HUES64 (cell line): ENCODE results near the gene ACTG2.
"Not testable (repeated sequence)": the region's sequence is repeated elsewhere in the genome, so short reads cannot be mapped to it uniquely, and the experiment has no call there.

ENCODE experiments used
- H3K27ac ChIP-seq: 2 replicates; pipeline ENCODE4 v1.7.0; 2013; ENCODE audit warnings: low read depth, low read length, inconsistent platforms
- H3K27me3 ChIP-seq: 2 replicates; pipeline ENCODE4 v1.6.1; 2013; ENCODE audit warnings: mild to moderate bottlenecking, low read length; ENCODE audit not compliant: insufficient read depth
- H3K36me3 ChIP-seq: 2 replicates; pipeline ENCODE4 v1.6.1; 2013; ENCODE audit warnings: mild to moderate bottlenecking, low read length; ENCODE audit not compliant: insufficient read depth
- H3K4me1 ChIP-seq: 2 replicates; pipeline ENCODE4 v1.6.1; 2013; ENCODE audit warnings: mild to moderate bottlenecking, low read length, moderate library complexity; ENCODE audit not compliant: insufficient read depth
- H3K4me3 ChIP-seq: 2 replicates; pipeline ENCODE4 v1.5.1; 2013; ENCODE audit warnings: mild to moderate bottlenecking, low read length, moderate library complexity
- H3K9ac ChIP-seq: 2 replicates; pipeline ENCODE4 v1.6.1; 2013; ENCODE audit warnings: mild to moderate bottlenecking, low read depth, low read length
- H3K9me3 ChIP-seq: 2 replicates; pipeline ENCODE4 v1.6.1; 2013; ENCODE audit warnings: low read depth, low read length; ENCODE audit not compliant: insufficient read depth
- WGBS: fragments of 150-250, 120-280 bp; methylation state at CpG from one replicate; pipeline ENCODE4 v1.1.7; 2013; ENCODE audit warnings: missing lambda C conversion rate; 5-methylcytosine and 5-hydroxymethylcytosine counted together

The ACTG2 gene

GRCh38 chr2:73894475-73894850 is 1.7 kb downstream of the ACTG2 start:
- H3K27me3 ChIP-seq = no peaks in the 10 kb centered on the region
- H3K4me3 ChIP-seq = no peak overlapping the region
- no peak overlapping the region for H3K27ac ChIP-seq
- H3K9ac ChIP-seq = no peak overlapping the region
- H3K9me3 ChIP-seq = no peaks in the 10 kb centered on the region
- peaks cover 3% of the 10 kb centered on the region; the same call in 1 of the 2 replicates for H3K4me1 ChIP-seq
- no peaks in the 10 kb centered on the region for H3K36me3 ChIP-seq
- WGBS = 97% methylated on average over 2 of the region's 2 CpGs

- H3K9ac ChIP-seq = no peak overlapping the region
- H3K27me3 ChIP-seq = no peaks in the 10 kb centered on the region
- WGBS = 94% methylated on average over 6 of the region's 6 CpGs
These were observed 2.1 kb downstream of the ACTG2 start for GRCh38 chr2:73894877-73895276.

GRCh38 chr2:73895473-73895872 is 2.7 kb downstream of the ACTG2 start:
- no peaks in the 10 kb centered on the region for H3K36me3 ChIP-seq
- peaks cover 3% of the 10 kb centered on the region; the same call in 1 of the 2 replicates for H3K4me1 ChIP-seq
- no peak overlapping the region for H3K4me3 ChIP-seq
- no peaks in the 10 kb centered on the region for H3K9me3 ChIP-seq
- no peaks in the 10 kb centered on the region for H3K27me3 ChIP-seq
- 84% methylated on average over 8 of the region's 9 CpGs for WGBS
- H3K9ac ChIP-seq = no peak overlapping the region
- H3K27ac ChIP-seq = no peak overlapping the region

More at GRCh38 chr2:73894877-73895276, 2.1 kb downstream of the ACTG2 start:
- no peak overlapping the region for H3K4me3 ChIP-seq
- no peaks in the 10 kb centered on the region for H3K36me3 ChIP-seq
- no peak overlapping the region for H3K27ac ChIP-seq
- H3K4me1 ChIP-seq = peaks cover 3% of the 10 kb centered on the region; the same call in 1 of the 2 replicates
- H3K9me3 ChIP-seq = no peaks in the 10 kb centered on the region

GRCh38 chr2:73896362-73897239 is 3.8 kb downstream of the ACTG2 start:
- Histone ChIP-seq H3K27me3 (no peaks in the 10 kb centered on the region), H3K36me3 (no peaks in the 10 kb centered on the region), H3K4me1 (peaks cover 3% of the 10 kb centered on the region; the same call in 1 of the 2 replicates), H3K9me3 (no peaks in the 10 kb centered on the region), H3K4me3 (no peak overlapping the region), H3K9ac (no peak overlapping the region), H3K27ac (no peak overlapping the region)
- 79% methylated on average over 15 of the region's 15 CpGs for WGBS

- WGBS = 75% methylated on average over 4 of the region's 4 CpGs
- no peaks in the 10 kb centered on the region for H3K36me3 ChIP-seq
- H3K9me3 ChIP-seq = no peaks in the 10 kb centered on the region
- no peak overlapping the region for H3K27ac ChIP-seq
- peaks cover 3% of the 10 kb centered on the region; the same call in 1 of the 2 replicates for H3K4me1 ChIP-seq
- H3K9ac ChIP-seq = no peak overlapping the region
- H3K4me3 ChIP-seq = no peak overlapping the region
- H3K27me3 ChIP-seq = no peaks in the 10 kb centered on the region
These were observed 4.4 kb downstream of the ACTG2 start for GRCh38 chr2:73897240-73897583.

GRCh38 chr2:73897934-73898333 is 5.1 kb downstream of the ACTG2 start:
- Histone ChIP-seq H3K4me1 (peaks cover 3% of the 10 kb centered on the region; the same call in 1 of the 2 replicates), H3K27ac (no peak overlapping the region), H3K9me3 (no peaks in the 10 kb centered on the region), H3K36me3 (no peaks in the 10 kb centered on the region), H3K27me3 (no peaks in the 10 kb centered on the region; the same call in 1 of the 2 replicates), H3K4me3 (no peak overlapping the region), H3K9ac (no peak overlapping the region)
- 81% methylated on average over 6 of the region's 6 CpGs for WGBS

GRCh38 chr2:73899801-73900336 is 7.1 kb downstream of the ACTG2 start:
- no peaks in the 10 kb centered on the region; the same call in 1 of the 2 replicates for H3K27me3 ChIP-seq
- H3K4me1 ChIP-seq = peaks cover 3% of the 10 kb centered on the region; the same call in 1 of the 2 replicates
- H3K9ac ChIP-seq = no peak overlapping the region
- H3K9me3 ChIP-seq = no peaks in the 10 kb centered on the region
- 88% methylated on average over 8 of the region's 8 CpGs for WGBS
- H3K36me3 ChIP-seq = no peaks in the 10 kb centered on the region
- H3K4me3 ChIP-seq = no peak overlapping the region
- H3K27ac ChIP-seq = no peak overlapping the region

GRCh38 chr2:73901143-73901542 is 8.3 kb downstream of the ACTG2 start:
- Histone ChIP-seq H3K9me3 (no peaks in the 10 kb centered on the region), H3K27ac (no peak overlapping the region), H3K4me3 (no peak overlapping the region), H3K9ac (no peak overlapping the region), H3K36me3 (no peaks in the 10 kb centered on the region), H3K4me1 (peaks cover 3% of the 10 kb centered on the region; the same call in 1 of the 2 replicates), H3K27me3 (no peaks in the 10 kb centered on the region; the same call in 1 of the 2 replicates)
- 92% methylated on average over 9 of the region's 10 CpGs for WGBS

- WGBS = 86% methylated on average over 4 of the region's 4 CpGs
- Histone ChIP-seq H3K27ac (no peak overlapping the region), H3K4me3 (no peak overlapping the region), H3K36me3 (no peaks in the 10 kb centered on the region), H3K4me1 (0 out of 2 replicates have a peak, but pooled peaks cover under 1% of the 10 kb centered on the region), H3K9me3 (no peaks in the 10 kb centered on the region), H3K27me3 (no peaks in the 10 kb centered on the region; the same call in 1 of the 2 replicates), H3K9ac (no peak overlapping the region)
These were observed 9.5 kb downstream of the ACTG2 start for GRCh38 chr2:73902284-73902683.

GRCh38 chr2:73903313-73903712 is 10.5 kb downstream of the ACTG2 start:
- Histone ChIP-seq H3K4me1 (no peaks in the 10 kb centered on the region), H3K27ac (no peak overlapping the region), H3K27me3 (no peaks in the 10 kb centered on the region; the same call in 1 of the 2 replicates), H3K9ac (no peak overlapping the region), H3K36me3 (no peaks in the 10 kb centered on the region), H3K9me3 (no peaks in the 10 kb centered on the region), H3K4me3 (no peak overlapping the region)
- 92% methylated on average over 4 of the region's 4 CpGs for WGBS

GRCh38 chr2:73903949-73904613 is 11.3 kb downstream of the ACTG2 start:
- H3K9me3 ChIP-seq, H3K27ac ChIP-seq, H3K4me1 ChIP-seq, H3K4me3 ChIP-seq, H3K9ac ChIP-seq, H3K36me3 ChIP-seq, H3K27me3 ChIP-seq: not testable (repeated sequence)
- WGBS = 88% methylated on average over 5 of the region's 5 CpGs
